HEK293 (cell line): Measurements from ENCODE around the gene MYH14.

Experiments used
- CTCF ChIA-PET: fragments of 350-600 bp; formaldehyde crosslinking; extraction: SDS; loops from one replicate; lab custom pipeline; 2021; ENCODE audit warnings: antibody characterized with exemption; lab: Yijun Ruan, JAX
- POLR2A ChIA-PET: fragments of 300-600 bp; formaldehyde crosslinking; extraction: SDS; loops from one replicate; lab custom pipeline; 2020; ENCODE audit warnings: antibody characterized with exemption, inconsistent platforms; lab: Yijun Ruan, JAX
- H3K27ac ChIP-seq: fragments of 200-500 bp; sonication (Bioruptor generic); 2 replicates; pipeline ENCODE4 v1.5.1; 2014; ENCODE audit warnings: low read depth, low read length, control low read depth, inconsistent platforms; ENCODE audit errors: extremely low read depth
- H3K36me3 ChIP-seq, 2 experiments: fragments of 200-500 bp in 1 of 2; sonication (Bioruptor generic) in 1 of 2; 1 replicate in 1 of 2; 2 replicates in 1 of 2; pipeline ENCODE4 v1.5.1; 2014 to 2017; ENCODE audit warnings: inconsistent platforms in 2 of 2, low read length in 2 of 2; ENCODE audit not compliant: control insufficient read depth in 2 of 2, insufficient read depth in 1 of 2
- H3K4me1 ChIP-seq: fragments of 200-500 bp; sonication (Bioruptor generic); 2 replicates; pipeline ENCODE4 v1.5.1; 2014; ENCODE audit warnings: mild to moderate bottlenecking, low read length, inconsistent platforms; ENCODE audit not compliant: control insufficient read depth, insufficient read depth
- H3K4me3 ChIP-seq: 2 replicates; pipeline ENCODE4 v1.5.1; 2011; ENCODE audit warnings: low read depth, mild to moderate bottlenecking, control low read depth, low read length, moderate library complexity
- H3K9me3 ChIP-seq: fragments of 200-500 bp; sonication (Bioruptor generic); 2 replicates; pipeline ENCODE4 v1.5.1; 2014; ENCODE audit warnings: low read depth, low read length, inconsistent platforms; ENCODE audit not compliant: control insufficient read depth, insufficient read depth
- GFI1B ChIP-seq: fragments of 450-650 bp; formaldehyde crosslinking; IDR thresholded peaks from 2 replicates; pipeline ENCODE4 v1.5.1; 2016; ENCODE audit warnings: missing biosample characterization, missing genetic modification characterization
- MEIS1 ChIP-seq: sonication (generic); formaldehyde crosslinking; IDR thresholded peaks from 2 replicates; pipeline ENCODE4 v1.8.1; 2022; ENCODE audit warnings: missing genetic modification reagents, mild to moderate bottlenecking, borderline replicate concordance
- OVOL3 ChIP-seq: fragments of 450-650 bp; formaldehyde crosslinking; IDR thresholded peaks from 2 replicates; pipeline ENCODE4 v1.5.1; 2016; ENCODE audit warnings: missing biosample characterization, missing genetic modification characterization
- PRDM10 ChIP-seq: fragments of 450-650 bp; formaldehyde crosslinking; IDR thresholded peaks from 2 replicates; pipeline ENCODE4 v1.5.1; 2016; ENCODE audit warnings: missing biosample characterization, missing genetic modification characterization
- RBAK ChIP-seq: fragments of 450-650 bp; formaldehyde crosslinking; IDR thresholded peaks from 2 replicates; pipeline ENCODE4 v1.5.1; 2016; ENCODE audit warnings: missing biosample characterization, missing genetic modification characterization
- TSHZ1 ChIP-seq: fragments of 450-650 bp; formaldehyde crosslinking; IDR thresholded peaks from 2 replicates; pipeline ENCODE4 v1.5.1; 2016; ENCODE audit warnings: missing biosample characterization, missing genetic modification characterization, borderline replicate concordance
- YY2 ChIP-seq: fragments of 450-650 bp; formaldehyde crosslinking; IDR thresholded peaks from 2 replicates; pipeline ENCODE4 v1.5.1; 2016; ENCODE audit warnings: missing biosample characterization, missing genetic modification characterization
- ZBTB11 ChIP-seq: fragments of 450-650 bp; formaldehyde crosslinking; conservative IDR thresholded peaks from 2 replicates; pipeline ENCODE4 v1.5.1; 2016; ENCODE audit warnings: low read depth, missing biosample characterization, missing genetic modification characterization
- ZFP37 ChIP-seq: fragments of 450-650 bp; formaldehyde crosslinking; IDR thresholded peaks from 2 replicates; pipeline ENCODE4 v1.5.1; 2016; ENCODE audit warnings: missing biosample characterization, missing genetic modification characterization
- ZFP41 ChIP-seq: fragments of 450-650 bp; formaldehyde crosslinking; IDR thresholded peaks from 2 replicates; pipeline ENCODE4 v1.5.1; 2016; ENCODE audit warnings: missing biosample characterization, missing genetic modification characterization, borderline replicate concordance
- ZNF16 ChIP-seq: fragments of 450-650 bp; formaldehyde crosslinking; IDR thresholded peaks from 2 replicates; pipeline ENCODE4 v1.5.1; 2016; ENCODE audit warnings: low read depth, missing biosample characterization, missing genetic modification characterization
- ZNF19 ChIP-seq: fragments of 450-650 bp; formaldehyde crosslinking; IDR thresholded peaks from 2 replicates; pipeline ENCODE4; 2016; ENCODE audit warnings: missing biosample characterization, missing genetic modification characterization, low read depth
- ZNF239 ChIP-seq: fragments of 450-650 bp; formaldehyde crosslinking; IDR thresholded peaks from 2 replicates; pipeline ENCODE4 v1.5.1; 2016; ENCODE audit warnings: missing biosample characterization, missing genetic modification characterization
- ZNF518A ChIP-seq: fragments of 450-650 bp; formaldehyde crosslinking; conservative IDR thresholded peaks from 2 replicates; pipeline ENCODE4 v1.5.1; 2016; ENCODE audit warnings: low read depth, missing biosample characterization, missing genetic modification characterization
- ZNF639 ChIP-seq: fragments of 450-650 bp; formaldehyde crosslinking; IDR thresholded peaks from 2 replicates; pipeline ENCODE4 v1.5.1; 2016; ENCODE audit warnings: missing biosample characterization, missing genetic modification characterization
- ZNF837 ChIP-seq: fragments of 450-650 bp; formaldehyde crosslinking; IDR thresholded peaks from 2 replicates; pipeline ENCODE4 v1.5.1; 2016; ENCODE audit warnings: missing biosample characterization, missing genetic modification characterization
- ZSCAN30 ChIP-seq: fragments of 450-650 bp; IDR thresholded peaks from 2 replicates; pipeline ENCODE4 v1.5.1; 2018; ENCODE audit warnings: missing biosample characterization, mild to moderate bottlenecking, missing genetic modification characterization, moderate library complexity
- ZXDB ChIP-seq: fragments of 450-650 bp; formaldehyde crosslinking; IDR thresholded peaks from 2 replicates; pipeline ENCODE4 v1.5.1; 2016; ENCODE audit warnings: missing biosample characterization, missing genetic modification characterization

Gene MYH14

GRCh38 chr19:50275577-50276368 is 72.4 kb downstream of the MYH14 start:
- H3K4me3 ChIP-seq = no peak overlapping the region
- TF ChIP-seq ZNF239 (tag by site-specific recombination) (no peak), OVOL3 (tag by site-specific recombination) (no peak), ZNF19 (tag by site-specific recombination) (no peak), ZNF639 (tag by site-specific recombination) (no peak), YY2 (tag by site-specific recombination) (no peak), GFI1B (tag by site-specific recombination) (no peak), ZNF16 (tag by site-specific recombination) (no peak), MEIS1 (CRISPR knock-in tag) (no peak), RBAK (tag by site-specific recombination) (no peak), ZBTB11 (tag by site-specific recombination) (no peak), ZFP41 (no peak), ZXDB (tag by site-specific recombination) (no peak), PRDM10 (tag by site-specific recombination) (no peak), TSHZ1 (tag by site-specific recombination) (no peak), ZFP37 (tag by site-specific recombination) (no peak), ZNF837 (tag by site-specific recombination) (no peak), ZSCAN30 (no peak), ZNF518A (tag by site-specific recombination) (no peak)
- ChIA-PET CTCF (interaction anchor here (0.6 kb wide), 1 partner anchor 129 kb away, joined by 3 read pairs; no protein-coding TSS in a partner anchor), POLR2A (no interaction called here)
- no peaks in the 10 kb centered on the region for H3K9me3 ChIP-seq
- no peak overlapping the region for H3K27ac ChIP-seq
- H3K4me1 ChIP-seq = no peaks in the 10 kb centered on the region
- peaks cover 0 to 10% of the 10 kb centered on the region in 2 experiments; a peak in 2 of 3 replicates for H3K36me3 ChIP-seq
